ENCODE results near the gene ADK.
"Not testable (repeated sequence)": the region's sequence is repeated elsewhere in the genome, so short reads cannot be mapped to it uniquely, and the experiment has no call there.

ADK gene

DNA sequence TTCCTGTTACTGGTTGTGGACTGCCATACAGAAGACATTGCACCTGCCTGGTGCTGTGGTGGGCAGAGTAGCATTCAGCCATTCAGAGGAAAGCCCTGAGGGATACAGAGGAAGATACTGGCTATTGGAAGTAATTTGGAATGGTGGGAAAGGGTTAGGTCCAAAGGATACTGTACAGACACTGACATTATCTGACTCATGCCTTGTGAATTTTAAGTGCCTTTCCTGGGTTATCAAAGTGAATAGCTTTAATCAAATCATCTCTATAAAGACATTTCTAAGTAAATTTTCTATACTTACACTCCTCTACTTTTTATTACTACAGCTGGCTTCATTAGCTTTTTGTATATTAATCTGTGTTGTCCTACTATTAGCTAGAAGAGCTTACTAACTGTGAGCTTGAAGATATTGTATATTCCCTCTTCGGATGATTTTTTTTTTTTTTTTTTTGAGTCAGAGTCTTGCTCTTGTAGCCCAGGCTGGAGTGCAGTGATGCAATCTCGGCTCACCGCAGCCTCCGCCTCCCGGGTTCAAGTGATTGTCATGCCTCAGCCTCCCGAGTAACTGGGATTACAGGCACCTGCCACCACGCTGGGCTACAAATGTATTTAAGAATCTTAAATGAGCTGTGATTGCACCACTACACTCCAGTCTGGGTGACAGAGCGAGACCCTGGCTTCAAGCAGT is 186.5 kb downstream of the ADK start:
- no peak for DNase-seq (ENCODE audit: extremely low read depth in 1 of 2, low read depth in 1 of 2)

DNA sequence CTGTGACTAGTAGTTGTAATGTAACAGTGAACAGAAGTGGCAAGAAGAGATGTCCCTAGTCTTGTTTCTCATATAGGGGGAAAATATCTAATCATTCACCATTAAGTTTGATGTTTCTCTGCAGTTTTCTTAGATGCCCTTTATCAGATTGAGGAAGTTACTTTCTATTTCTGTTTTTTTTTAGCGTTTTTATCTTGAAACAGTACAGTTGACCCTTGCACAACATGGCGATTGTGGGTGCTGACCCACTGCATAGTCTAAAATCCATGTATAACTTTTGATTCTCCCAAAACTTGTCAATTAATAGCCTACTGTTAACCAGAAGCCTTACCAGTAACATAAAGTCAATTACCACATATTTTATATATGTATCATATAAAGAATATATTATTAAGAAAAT is 192.0 kb downstream of the ADK start:
- DNase-seq (ENCODE audit: extremely low read depth in 1 of 2, low read depth in 1 of 2) = no peak

DNA sequence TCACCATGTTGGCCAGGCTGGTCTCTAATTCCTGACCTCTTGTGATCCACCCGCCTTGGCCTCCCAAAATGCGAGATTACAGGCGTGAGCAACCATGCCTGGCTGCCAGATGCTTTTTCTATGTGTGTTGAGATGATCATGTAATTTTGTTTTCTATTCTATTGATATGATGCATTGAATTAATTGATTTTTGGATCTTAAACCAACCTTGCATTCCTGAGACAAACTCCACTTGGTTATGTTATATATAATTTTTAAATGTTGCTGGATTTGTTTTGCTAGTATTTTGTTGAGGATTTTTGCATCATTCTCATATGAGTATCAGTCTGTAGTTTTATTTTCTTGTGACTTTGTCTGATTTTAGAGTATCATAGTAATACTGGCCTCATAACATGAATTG is 192.8 kb downstream of the ADK start:
- DNase-seq (ENCODE audit: extremely low read depth in 1 of 2, low read depth in 1 of 2) = no peak

DNA sequence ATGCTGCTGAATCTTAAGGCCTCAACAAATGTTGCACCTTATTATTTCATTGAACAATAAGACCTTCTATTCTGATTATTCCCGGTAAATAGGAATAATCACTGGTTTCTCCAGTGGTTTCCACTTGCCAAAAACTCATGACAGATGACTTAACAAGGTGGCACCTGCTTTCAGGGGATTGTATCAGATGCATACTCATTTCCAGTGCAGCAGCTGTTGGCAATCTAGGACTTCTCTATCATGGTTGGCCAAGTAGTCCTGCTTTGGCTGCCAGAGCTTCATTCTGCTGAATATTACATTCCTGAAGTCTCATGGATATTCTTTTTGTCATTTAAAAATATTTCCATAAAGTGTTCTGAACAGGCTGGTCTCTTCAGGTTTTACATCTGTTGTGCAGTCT is 193.3 kb downstream of the ADK start:
- no peak for DNase-seq (ENCODE audit: extremely low read depth in 1 of 2, low read depth in 1 of 2)

DNA sequence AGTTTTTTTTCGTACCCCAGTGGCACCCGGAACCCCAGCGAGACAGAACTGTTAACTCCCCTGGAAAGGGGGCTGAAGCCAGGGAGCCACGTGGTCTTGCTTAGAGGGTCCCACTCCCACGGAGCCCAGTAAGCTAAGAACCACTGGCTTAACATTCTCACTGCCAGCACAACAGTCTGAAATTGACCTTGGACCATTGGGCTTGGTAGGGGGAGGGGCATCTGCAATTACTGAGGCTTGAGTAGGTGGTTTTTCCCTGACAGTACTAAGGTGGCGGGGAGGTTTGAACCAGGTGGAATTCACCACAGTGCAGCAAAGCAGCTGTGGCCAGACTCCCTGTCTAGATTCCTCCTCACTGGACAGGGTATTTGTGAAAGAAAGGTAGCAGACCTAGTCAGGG is 196.5 kb downstream of the ADK start:
- DNase-seq (ENCODE audit: extremely low read depth in 1 of 2, low read depth in 1 of 2) = no peak

DNA sequence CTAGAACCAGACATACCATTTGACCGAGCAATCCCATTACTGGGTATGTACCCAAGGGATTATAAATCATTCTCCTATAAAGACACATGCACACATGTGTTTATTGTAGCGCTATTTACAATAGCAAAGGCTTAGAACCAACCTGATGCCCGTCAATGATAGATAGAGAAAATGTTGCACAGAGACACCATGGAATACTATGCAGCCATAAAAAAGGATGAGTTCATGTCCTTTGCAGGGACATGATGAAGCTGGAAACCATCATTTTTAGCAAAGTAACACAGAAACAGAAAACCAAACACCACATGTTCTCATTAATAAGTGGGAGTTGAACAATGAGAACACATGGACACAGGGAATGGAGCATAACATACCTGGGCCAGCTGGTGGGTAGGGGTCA is 202.0 kb downstream of the ADK start:
- not testable (repeated sequence) for DNase-seq (ENCODE audit: extremely low read depth in 1 of 2, low read depth in 1 of 2)

DNA sequence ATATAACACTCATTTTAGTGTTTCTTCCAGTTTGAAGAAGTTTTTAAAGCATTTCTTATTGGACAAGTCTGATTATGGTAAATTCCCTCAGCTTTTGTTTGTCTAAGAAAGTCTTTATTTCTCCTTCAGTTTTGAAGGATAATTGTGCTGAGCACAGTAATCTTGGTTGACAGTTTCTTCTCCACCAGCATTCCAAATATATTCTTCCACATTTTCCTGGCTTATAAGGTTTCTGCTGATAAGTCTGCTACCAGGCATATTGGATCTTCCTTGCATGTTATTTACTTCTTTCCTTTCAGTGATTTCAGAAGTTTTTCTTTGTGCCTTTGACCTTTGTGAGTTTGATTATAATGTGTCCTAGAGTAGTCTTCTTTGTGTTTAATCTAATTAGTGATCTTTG is 210.7 kb downstream of the ADK start:
- no peak for DNase-seq (ENCODE audit: extremely low read depth in 1 of 2, low read depth in 1 of 2)

DNA sequence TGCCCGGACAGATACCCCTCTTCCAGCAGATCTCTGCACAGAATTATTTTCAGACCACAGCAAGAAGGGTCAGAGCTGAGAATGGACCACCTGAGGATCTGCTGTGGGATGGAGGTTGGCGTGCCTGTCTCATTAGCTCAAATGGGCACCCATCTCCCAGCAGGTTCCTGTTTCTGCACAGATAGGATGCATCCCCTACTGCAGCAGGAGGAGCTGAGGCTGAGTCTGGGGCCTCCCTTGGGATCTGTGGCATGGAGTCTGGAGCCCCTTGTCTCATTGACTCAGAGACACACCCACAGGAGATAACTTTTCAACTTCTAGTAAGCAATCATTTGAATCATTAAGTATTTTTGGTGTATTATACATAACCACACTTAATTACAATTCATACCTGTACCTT is 212.7 kb downstream of the ADK start:
- DNase-seq (ENCODE audit: extremely low read depth in 1 of 2, low read depth in 1 of 2) = no peak

DNA sequence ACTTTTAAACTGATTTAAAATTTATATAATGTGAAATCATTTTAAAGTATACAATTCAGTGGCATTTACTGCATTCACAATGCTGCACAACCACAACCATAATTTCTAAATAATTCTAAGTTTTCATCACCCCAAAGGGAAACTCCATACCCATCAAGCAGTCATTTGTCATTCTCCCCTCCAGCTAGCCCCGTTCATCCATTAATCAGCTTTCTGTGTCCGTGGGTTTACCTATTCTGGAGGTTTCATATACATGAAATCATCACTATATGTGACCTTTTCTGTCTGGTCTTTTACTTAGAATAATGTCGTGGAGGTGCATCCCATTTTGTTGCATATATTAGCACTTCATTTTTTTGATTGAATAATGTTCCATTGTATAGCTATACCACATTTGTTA is 214.1 kb downstream of the ADK start:
- DNase-seq (ENCODE audit: extremely low read depth in 1 of 2, low read depth in 1 of 2) = no peak

DNA sequence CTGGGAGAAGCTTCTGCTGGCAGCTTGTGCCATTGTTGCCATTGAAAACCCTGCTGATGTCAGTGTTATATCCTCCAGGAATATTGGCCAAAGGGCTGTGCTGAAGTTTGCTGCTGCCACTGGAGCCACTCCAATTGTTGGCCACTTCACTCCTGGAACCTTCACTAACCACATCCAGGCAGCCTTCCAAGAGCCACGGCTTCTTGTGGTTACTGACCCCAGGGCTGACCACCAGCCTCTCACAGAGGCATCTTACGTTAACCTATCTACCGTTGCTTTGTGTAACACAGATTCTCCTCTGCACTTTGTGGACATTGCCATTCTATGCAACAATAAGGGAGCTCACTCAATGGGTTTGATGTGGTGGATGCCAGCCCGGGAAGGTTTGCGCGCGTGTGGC is 220.7 kb downstream of the ADK start:
- no peak for DNase-seq (ENCODE audit: extremely low read depth in 1 of 2, low read depth in 1 of 2)

DNA sequence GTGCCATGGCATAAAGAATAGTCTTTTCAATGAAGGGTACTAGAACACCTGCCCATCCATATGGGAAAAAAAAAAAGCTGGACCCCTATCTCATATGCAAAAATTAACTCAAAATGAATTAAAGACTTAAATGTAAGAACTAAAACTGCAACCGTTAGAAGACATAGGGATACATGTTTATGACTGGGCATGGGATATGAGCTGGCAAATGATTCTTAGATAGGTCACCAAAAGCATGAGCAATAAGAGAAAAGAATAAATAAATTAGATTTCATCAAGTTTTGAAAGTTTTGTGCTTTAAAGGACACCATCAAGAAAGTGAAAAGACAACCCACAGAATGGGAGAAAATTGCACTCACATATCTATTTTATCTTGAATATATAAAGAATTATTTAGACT is 222.0 kb downstream of the ADK start:
- DNase-seq (ENCODE audit: extremely low read depth in 1 of 2, low read depth in 1 of 2) = no peak

DNA sequence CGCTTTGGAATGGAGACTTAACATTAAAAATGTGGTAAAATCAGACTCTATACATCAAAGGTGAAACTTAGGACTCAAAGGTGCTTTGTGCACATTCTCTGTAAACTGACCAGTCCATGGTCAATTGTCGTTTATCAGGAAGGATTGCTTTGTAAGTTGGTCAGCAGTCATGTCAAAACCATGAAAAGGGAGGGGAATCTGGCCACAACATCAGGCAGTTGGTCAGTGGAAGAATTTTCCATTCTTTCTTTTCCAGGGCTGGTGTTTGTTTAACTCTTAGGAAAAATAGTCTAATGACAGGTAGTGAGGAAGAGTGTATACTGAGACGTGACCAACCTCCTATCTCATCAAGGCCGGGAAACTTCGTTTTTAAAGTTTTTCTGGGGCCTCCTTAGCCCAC is 226.5 kb downstream of the ADK start:
- DNase-seq (ENCODE audit: extremely low read depth in 1 of 2, low read depth in 1 of 2) = no peak

DNA sequence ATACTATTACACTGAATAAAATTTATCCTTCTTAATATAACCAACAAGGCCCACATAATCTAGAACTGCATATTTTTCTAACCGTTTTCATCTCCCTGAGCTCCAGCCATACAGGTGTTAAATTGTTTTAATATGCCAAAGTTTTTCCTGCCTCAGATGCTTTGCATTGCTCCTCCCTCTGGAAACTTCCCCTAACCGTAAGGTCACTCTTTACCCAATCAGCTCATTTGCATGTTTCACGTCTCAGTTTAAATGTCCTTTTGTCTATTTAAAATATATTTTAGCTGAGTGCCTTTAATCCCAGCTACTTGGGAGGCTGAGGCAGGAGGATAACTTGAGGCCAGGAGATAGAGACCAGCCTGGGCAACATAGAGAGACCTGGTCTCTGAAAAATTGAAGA is 228.5 kb downstream of the ADK start:
- DNase-seq (ENCODE audit: extremely low read depth in 1 of 2, low read depth in 1 of 2) = no peak

DNA sequence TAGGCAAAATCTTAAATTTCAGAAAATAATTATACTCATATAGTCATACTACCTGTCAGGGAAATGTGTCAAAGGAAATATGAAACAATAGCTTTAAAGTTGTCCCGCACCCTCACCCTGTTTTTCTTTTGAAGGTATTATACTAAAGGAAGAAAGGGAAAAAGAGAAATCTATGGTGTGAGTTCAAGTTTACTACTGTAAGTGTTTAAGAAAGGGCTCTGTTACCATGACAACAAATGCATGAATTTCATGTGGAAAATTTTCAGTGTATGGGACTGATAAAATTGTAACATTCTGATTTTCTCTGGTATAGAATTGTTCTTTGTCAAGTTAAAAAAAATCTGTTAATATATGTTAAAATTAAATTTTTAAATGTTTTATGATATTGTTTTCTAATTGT is 229.8 kb downstream of the ADK start:
- no peak for DNase-seq (ENCODE audit: extremely low read depth in 1 of 2, low read depth in 1 of 2)

DNA sequence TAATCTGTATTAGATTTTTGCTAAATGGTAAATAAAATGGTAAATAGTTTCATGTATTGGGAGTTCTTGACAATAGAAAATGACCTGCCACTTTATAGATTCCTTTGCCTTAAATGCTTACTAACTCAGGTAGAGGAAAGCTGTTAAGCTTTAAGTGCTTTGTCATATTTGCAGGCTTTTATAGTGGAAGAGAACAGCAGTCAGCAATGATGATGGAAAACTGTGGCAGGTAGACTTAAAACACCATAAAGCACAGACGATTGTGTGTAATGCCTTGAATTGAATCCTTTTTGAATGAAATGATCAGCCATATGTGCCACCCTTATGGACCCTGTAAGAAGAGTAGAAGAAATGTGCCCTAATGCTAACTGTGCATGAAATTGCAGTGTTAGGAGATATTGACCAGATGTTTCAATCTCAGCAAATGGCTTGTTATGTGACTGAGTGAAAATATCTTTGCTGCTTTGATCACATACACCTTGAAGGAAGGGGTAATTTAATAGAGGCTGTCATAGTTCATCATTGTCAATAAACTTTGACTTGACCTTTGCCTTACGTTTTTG is 230.4 kb downstream of the ADK start:
- no peak for DNase-seq (ENCODE audit: extremely low read depth in 1 of 2, low read depth in 1 of 2)

DNA sequence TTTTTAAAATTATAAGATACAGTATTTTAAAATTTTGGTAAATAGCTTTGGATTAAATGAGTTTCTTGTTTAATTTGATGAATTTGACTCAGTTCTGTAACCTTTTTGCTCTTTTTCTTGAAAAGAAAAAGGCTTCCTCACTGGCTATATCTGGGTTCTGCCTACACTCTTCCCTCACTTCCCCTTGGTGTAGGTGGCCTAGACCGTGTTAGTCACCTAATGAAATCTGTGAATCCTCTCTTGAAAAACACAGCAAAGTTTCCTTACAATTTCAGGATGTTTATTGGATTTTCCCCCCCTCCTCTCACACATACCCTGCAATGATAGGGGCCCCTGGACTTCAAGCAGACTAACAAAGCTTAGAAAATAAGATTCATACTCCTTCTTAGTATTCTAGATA is 231.6 kb downstream of the ADK start:
- no peak for DNase-seq (ENCODE audit: extremely low read depth in 1 of 2, low read depth in 1 of 2)

DNA sequence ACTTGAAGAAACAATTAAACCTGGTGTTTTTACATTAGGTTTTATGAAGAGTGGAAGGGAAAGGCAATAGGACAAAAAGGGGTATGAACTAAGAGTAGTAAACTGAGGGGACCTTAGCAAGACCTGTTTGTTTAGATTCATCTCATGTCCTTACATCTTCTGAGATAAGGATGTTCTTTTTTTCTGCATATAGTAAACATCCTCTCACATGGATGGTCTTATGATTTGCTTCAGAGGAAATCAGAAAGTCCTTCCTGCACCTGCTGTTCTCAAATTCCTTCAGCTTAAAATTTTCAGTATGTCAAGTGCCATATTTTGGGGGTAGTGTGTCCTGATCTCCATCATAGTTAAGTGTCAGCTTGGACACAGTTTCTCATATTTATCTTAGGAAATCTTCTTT is 232.6 kb downstream of the ADK start:
- no peak for DNase-seq (ENCODE audit: extremely low read depth in 1 of 2, low read depth in 1 of 2)

DNA sequence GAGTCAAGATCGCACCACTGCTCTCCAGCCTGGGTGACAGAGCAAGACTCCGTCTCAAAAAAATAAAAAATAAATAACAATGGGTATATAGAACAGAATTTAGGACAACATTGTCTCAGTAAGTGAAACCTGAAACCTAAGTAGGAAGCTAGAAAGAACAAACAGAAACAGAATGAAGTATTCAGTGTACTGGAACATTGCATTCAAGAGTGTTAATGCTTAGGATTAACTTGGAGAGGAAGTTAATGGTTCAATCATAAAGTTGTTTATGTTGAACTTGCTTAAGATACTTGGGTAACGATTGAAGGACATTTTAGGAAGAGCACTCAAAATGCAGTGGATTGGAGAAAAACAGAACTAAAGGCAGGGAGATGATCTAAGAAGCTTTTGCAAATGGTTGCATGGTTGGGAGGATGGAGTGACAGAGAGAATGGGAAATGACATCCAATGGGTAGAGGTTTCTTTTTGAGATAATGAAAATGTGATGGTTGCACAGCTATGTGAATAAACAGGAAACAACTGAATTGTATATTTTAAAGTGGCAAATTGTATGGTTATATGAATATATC is 233.7 kb downstream of the ADK start:
- no peak for DNase-seq (ENCODE audit: extremely low read depth in 1 of 2, low read depth in 1 of 2)

DNA sequence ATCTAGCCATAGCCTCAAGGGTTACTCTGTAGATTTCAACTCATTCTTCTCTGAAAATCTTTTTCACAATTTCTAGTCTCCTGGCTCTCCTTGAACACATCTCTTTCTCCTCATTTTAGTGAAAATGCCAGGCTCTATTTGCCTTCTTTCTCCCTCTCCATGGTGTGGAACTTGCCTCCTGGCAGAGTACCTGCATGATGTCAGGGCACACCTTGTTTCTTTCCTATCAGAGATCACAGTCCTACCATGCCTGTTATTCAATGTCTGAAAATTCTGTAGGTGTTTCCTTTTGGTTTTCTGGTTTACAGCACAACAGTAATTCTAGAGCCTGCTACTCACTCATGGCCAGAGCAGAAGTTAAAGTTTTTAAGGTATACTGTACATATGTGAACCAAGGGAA is 237.8 kb downstream of the ADK start:
- no peak for DNase-seq (ENCODE audit: extremely low read depth in 1 of 2, low read depth in 1 of 2)

DNA sequence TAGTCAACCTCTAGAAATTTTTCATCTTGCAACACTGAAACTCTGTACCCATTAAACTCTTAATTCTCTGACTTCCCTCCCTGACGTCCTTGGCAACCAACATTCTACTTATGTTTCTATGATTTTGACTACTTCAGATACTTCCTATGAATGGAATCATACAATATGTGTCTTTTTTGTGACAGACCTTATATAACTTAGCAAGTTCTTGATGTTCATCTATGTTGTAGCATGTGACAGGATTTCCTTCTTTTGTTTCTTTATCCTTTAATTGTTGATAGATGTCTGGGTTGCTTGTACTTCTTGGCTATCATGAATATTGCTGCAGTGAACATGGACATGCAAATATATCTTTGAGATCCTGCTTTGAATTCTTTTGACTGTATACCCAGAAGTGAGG is 240.8 kb downstream of the ADK start:
- no peak for DNase-seq (ENCODE audit: extremely low read depth in 1 of 2, low read depth in 1 of 2)

DNA sequence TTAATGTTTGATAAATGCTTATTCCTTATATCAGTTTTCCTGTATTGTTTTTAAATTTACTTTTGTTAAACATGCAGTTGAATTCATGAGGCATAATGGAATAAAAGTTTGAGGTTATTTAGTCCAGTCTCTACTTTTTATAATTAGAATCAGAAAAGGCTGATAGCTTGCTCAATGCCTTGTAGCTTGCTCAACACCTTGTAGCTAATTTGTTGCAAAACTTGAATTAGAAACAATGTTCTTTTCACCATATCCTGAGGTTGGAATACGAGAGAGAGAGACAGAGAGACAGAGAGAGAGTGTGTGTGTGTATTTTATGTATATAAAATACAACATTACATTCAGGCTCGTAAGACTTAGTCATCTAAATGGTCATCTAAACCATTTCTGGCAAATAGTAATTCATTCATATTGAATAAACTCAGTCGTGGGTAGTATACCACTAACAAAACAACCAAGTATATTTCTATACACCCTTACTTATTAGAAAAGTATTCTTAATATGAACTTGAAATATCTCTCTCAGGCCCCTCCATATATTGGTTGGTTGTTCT is 243.5 kb downstream of the ADK start:
- DNase-seq (ENCODE audit: extremely low read depth in 1 of 2, low read depth in 1 of 2) = no peak

DNA sequence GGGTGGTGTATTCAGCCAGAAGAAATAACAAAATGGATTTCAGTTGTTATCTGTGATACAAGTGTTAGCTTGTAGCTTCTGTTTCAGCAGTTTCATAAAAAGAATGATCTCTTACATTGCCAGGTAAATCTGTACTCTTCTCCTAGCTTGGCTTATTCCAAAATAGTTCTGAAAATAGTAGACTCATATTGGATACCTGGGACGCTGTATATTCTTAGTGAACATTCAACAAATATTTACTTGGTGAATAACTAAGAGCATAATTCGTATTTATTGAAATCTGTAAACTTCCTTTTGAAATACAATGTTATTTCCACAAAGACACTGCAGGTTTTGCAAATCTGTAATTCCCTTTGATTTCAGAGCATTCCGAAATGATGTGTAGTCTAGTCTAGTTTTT is 249.2 kb downstream of the ADK start:
- DNase-seq (ENCODE audit: extremely low read depth in 1 of 2, low read depth in 1 of 2) = no peak

DNA sequence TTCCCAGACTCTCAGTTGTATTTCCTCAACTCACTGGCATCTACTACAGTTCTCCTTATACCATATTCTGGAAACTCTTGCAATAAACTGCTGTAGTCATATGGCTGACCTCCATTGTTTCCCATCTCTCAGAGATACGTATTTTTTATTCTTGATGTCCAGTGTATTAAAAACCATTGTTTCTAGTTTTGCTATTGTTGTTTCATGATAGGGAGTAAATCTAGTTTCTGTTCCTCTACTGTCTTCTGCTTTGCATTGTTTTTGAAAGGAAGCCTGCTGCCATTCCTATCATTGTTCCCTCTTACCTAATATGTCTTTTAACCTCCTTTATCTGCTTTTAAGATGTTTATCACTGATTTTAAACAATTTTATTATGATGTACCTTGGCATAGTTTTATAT is 255.0 kb downstream of the ADK start:
- no peak for DNase-seq (ENCODE audit: extremely low read depth in 1 of 2, low read depth in 1 of 2)

Measured in activated CD8-positive, alpha-beta memory T cell treated with anti-CD3 and anti-CD28 coated beads for 1 hour (primary cell).